Measurements from ENCODE around the gene PPP4R2.
A peak's percentile ranks its signal among the peaks of the same experiment; 100 is the strongest.

Gene PPP4R2

DNA sequence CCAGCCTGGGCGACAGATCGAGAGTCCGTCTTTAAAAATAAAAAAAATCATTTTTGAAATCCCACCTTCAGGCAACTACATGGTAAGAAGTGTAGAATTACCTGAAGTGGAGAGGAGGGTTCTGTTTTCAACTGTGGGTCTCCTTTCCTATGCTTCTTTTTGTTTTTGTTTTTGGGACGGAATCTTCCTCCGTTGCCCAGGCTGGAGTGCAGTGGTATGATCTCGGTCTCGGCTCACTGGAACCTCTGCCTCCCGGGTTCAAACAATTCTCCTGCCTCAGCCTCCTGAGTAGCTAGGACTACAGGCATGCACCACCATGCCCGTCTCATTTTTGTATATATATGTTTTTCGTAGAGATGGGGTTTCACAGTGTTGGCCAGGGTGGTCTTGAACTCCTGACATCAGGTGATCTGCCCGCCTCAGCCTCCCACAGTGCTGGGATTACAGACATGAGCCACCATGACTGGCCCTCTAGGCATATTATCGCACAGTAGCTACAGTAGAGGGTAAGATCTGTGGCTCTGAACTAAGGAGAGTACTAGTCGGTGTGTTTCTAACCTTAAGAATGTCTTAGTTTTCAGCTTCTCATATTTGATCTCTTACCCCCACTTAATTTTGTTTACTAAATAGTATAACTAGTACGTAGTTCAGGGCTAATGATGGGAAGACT, 73.3 kb downstream of the PPP4R2 start:
- DNase-seq (ENCODE audit: low spot score), result no peak

DNA sequence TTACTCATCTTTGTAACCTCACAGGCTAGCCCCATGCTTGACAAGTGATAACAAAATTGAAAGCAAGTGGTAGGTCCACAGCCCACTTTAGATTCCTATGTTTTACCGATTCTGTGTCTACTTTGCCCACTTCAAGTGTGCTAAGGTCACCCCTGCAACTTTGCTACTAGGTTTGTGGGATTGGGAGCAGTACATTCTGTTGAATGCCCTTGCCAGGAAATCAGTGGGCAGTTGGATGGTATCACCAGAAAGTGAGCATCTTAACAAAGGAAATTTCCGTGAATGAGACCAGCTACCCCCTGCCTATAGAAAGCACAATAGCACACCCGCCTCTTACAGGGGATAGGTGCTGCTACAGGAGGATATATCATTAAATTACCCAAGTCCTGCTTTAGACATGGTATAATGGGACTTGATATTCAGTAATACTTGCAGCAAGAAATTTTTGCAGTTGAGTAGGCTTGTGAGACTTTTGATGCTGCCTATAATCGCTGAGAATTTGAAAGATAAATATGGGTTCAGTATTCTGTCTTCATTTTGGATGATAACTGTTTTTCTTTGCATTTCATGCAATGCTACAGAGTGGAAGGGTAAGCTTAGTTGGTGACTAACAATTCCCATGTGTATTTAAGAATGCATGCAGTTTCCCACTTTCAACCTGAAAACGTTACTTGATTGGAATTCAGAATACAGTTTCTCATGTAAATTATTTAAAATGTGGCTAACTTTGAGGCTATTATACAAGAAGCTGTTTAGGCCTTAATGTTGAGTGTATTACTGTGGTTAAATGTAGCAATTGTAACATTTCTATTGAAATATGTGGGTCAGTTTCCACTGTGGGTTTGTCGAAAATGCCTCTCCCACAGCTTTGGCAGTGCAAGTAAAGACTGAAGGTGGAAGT, 74.3 kb downstream of the PPP4R2 start:
- no peak for DNase-seq (ENCODE audit: low spot score)

DNA sequence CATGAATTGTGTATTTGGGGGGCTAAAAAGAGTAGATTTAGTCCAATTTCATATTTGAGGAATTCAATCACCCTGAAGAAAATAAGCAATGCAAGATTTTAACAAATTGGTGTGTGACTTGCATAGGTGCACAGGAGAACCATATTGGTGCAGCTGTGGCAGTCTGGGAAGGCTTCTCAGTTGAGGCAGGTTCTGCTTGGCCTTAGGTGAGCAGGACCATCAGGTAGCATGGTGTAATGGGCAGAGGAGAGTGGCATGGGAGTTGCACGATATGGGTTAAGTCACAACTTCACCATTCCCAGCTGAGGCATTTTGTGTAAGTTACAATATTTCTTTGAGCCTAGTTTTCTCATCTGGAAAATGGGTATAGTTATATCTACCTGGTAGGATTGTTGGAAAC, 75.3 kb downstream of the PPP4R2 start:
- no peak for DNase-seq (ENCODE audit: low spot score)

DNA sequence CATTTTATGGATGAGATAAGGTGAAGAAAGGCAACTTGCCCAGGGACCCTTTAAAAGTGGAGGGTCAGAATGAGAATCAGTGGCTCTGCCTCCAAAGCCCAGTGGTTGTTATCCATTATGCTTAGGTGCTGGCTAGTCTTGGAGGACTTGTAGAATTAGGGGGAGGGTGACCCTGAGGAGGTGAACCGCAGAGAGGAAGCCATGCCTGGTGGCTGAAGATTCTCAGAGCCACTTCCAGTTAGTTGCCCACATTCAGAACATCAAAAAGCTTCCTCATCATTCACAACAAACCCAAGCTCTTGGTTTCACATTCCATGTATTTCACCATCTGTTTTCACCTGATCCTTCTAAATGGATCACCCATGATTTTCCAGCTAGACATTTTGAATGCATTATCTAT, 76.0 kb downstream of the PPP4R2 start:
- no peak for DNase-seq (ENCODE audit: low spot score)

GRCh38 chr3:73073091-73073707, 76.6 kb downstream of the PPP4R2 start:
- no peak for DNase-seq (ENCODE audit: low spot score)

- no peak for DNase-seq (ENCODE audit: low spot score)
Measured at GRCh38 chr3:73074781-73075180, 78.2 kb downstream of the PPP4R2 start.

DNA sequence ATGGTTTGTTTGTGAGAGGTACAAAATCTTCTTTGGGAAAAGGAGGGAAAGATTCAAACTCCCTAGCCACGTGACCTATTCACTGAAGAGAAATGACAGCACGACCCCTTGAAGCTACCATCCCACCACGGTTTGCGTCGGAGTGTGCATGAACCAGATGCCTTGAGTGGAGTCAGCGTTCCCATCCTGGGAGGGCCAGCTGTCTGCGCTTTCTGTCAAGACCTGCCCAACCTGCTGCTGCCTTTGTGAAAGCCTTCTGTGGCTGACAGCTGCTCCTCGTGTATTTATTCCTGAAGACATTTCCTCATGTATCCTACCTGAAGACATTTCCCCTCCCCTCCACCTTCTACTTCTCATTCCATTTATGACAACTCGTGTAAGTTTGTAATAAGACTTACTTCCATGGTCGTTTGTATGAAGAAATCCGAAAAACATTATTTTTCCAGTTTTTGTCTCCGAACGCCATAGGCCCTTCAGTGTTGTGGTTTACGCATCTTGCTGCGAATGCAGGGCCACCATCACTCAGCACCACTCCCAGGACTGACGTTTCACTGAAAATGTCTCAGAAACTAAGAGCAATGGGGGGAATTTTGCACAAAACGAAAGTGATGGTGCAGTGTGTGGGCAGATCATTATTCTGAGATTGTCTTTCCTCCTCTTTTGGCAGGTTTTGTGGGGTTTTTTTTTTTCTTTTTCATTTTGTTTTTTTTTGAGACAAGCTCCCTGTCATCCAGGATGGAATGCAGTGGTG, 83.8 kb downstream of the PPP4R2 start:
- no peak for DNase-seq (ENCODE audit: low spot score)

GRCh38 chr3:73081140-73081539, 84.5 kb downstream of the PPP4R2 start:
- DNase-seq (ENCODE audit: low spot score), result no peak

GRCh38 chr3:73084170-73084569, 87.6 kb downstream of the PPP4R2 start:
- no peak for DNase-seq (ENCODE audit: low spot score)

DNA sequence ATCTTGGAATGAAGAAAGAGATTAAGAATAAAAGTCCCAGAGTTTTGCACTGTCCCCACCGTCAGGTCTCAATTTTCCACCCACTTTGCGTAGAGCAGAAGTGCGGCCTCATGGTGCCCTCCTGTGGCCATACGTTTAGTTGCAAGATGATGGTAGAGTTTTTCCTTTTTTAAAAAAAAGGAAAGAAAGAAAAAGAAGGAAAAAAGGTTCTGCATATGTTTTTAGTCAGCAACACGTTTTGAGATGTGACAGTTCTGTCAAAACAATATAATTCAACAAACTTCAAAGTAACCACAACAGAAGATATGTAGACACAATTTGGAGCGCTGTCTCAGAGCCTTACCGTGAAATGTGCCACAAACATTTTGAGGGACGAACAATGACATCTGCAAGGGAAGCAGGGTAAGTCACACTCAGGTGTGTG, 89.5 kb downstream of the PPP4R2 start:
- DNase-seq (ENCODE audit: low spot score), result peak; percentile 28

- peak; percentile 32 for DNase-seq (ENCODE audit: low spot score)
Measured at GRCh38 chr3:73094129-73094528, 97.5 kb downstream of the PPP4R2 start.

DNA sequence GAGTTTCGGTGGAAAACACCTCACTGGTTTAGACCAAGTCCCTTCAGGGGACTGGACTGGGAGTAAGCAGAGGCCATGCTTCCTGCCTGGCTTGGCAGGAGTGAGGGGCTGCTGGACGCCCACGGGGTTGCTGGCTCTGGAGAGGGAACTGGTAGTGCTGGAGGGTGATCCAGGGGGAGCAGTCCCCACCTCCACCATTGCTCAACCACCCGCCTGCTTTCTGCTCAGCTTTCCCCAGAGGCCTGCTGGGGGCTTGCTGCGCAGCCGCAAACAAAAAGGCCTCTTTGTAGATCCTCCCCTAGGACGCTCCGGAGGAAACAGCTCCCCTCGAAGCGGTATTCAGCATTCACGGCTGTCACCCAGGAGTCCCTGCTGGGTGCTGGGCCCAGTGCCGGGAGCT, 98.3 kb downstream of the PPP4R2 start:
- no peak for DNase-seq (ENCODE audit: low spot score)

DNA sequence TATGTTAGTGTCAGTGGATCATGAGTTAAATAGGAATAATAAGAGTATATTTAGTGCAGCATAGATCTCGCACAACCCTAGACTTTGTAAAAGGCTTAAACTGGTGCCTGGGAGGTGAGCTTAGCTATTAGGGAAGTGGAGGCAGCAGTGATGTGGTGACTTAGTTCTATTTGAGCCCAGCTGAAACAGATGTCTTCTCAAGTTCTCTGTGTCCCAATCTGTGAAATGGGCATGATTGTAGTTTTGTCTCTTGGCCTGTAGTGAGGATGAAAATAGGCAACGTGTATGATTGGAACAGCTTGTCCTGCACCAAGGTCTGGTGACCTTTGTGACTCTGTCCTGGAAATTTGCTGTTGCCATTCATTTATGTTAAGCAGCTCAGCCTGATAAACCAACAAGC, 99.6 kb downstream of the PPP4R2 start:
- DNase-seq (ENCODE audit: low spot score), result no peak

GRCh38 chr3:73098026-73098425, 101.4 kb downstream of the PPP4R2 start:
- DNase-seq (ENCODE audit: low spot score), result no peak

DNA sequence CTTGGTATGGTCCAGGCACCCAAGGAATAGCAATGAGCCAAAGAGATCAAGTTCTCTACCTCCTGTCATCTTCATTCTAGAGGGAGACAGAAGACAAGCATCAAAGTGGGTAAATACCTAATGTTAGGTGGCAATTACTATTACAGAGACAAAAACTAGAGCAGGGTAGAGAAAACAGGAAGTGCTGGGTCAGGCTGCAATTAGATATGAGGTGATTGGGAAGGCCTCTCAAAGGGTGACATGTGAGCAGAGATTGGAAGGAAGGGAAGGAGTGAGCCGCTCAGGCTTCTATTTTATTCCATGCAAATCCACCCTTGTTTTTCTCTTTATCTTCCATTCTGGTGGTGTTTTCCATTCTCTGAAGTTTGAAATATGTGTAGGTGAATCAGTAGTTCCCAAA, 102.3 kb downstream of the PPP4R2 start:
- no peak for DNase-seq (ENCODE audit: low spot score)

DNA sequence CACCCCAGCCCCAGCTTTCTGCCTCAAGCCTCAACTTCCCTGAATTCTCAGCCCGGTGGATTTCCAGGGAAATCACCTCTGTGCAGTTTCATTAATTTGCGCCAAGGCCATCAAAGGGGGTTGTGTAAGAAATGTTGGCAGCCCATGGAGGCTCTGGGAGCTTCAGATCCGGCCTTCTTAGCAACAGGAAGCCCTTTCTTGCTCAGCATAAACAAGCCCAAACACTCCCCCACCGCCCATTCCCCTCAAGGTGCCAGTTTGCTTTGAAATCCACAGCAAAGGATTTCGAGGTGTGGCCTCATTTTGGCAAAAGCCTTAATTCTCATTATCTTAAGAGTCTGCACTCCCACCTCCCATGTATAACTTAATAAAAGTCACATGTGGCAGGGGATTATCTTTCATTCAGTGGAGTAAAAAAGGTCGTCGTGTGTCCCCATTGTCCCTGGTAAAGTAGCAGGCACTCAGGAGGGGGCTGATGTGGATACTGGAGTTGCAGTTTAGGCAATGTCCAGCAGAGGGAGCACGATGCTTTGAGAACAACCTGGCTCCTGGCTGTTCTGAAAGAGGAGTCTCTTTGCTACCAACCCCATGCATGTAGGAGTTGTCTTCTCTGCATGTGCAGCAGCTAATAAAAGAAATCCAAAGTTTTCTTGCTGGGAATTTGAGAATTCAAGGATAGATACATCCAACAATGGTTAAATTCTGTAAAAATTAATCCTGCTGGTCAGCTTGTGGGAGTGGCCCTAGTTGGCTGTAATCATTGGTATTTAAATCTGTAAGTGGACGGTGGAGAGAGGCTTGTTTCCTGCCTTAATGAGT, 104.3 kb downstream of the PPP4R2 start:
- DNase-seq (ENCODE audit: low spot score), result peak; percentile 74

- DNase-seq (ENCODE audit: low spot score), result peak; percentile 11
Measured at GRCh38 chr3:73101881-73102280, 105.3 kb downstream of the PPP4R2 start.

DNA sequence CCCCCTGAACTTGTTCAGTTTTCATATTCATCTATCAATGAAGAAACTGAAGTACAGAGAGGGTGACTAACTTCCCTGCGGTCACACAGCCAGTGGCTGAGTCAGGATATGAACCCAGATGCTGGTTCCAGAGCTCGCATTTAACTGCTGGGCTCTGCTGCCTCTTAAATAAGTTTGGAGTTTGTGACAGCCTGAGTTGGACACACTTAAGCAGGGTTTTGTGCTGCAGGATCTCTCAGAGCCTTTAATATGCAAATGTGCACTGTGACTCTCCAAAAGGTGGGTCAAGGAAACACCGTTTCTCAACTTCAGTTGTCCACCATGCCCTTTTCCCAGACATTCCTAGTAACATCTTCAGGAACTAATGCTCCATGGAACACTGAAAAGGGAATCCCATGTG, 110.6 kb downstream of the PPP4R2 start:
- DNase-seq (ENCODE audit: low spot score), result no peak

DNA sequence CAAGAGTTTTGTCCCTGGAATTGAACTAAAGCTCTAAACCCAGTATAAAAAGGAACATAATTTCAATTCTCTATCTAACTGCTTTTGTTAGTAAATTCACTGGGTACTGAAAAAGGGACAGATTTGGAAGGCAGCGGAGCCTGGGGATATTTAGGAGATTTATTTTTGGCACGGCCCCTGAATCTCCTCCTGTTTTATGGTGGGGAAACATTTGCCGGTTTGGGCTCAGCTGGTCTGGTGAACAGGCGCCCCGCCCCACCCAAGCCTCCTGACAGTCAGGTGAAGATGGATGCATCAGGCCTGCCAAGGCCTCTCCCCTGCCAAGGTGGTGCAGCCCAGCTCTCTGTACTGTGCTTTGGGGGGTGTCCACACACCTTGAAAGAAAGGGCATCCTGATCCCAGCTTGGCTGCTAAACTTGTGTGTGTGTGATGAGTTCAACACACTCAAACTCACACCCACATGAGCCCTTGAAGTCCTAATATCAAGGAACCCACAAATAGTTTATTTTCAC, 111.1 kb downstream of the PPP4R2 start:
- no peak for DNase-seq (ENCODE audit: low spot score)

GRCh38 chr3:73108750-73109149, 112.1 kb downstream of the PPP4R2 start:
- no peak for DNase-seq (ENCODE audit: low spot score)

DNA sequence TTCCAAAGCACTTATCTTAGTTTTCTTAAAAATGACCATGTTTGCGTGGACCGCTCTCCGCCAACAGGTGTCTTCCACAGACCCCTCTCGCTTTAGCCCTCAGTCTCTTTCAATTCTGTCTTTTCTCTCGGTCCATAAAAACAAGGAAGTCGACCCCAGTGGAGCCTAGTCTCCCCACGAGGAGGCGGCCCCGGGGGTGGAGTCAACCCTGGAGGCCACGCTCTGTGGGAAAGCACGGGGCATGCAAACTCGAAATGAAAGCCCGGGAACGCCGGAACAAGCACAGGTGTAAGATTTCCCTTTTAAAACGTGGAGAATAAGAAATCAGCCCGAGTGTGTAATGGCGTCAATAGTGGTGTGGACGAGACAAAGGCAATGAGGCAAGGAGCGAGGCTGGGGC, 113.9 kb downstream of the PPP4R2 start:
- DNase-seq (ENCODE audit: low spot score), result no peak

Measured in SW480 (cell line).